ENCODE measurements around the gene KBTBD8. TPM values are rescaled to one million over a fixed set of nuclear protein-coding genes. Genes with fewer than 3 reads are reported as not detected.

KBTBD8 gene
- total RNA-seq, 4 donors from 2014 or later: 1.5 to 3.3 TPM; not detected in 2

GRCh38 chr3:67044295-67044694 lies 46.2 kb downstream of the KBTBD8 start:
- TF ChIP-seq POLR2A (IDR thresholded peaks at IDR 0.05) (no peak), EP300 (IDR thresholded peaks at IDR 0.05; ENCODE audit: low read depth) (no peak), POLR2AphosphoS5 (IDR thresholded peaks at IDR 0.05) (no peak), CTCF (IDR thresholded peaks at IDR 0.05) (no peak)
- intact Hi-C loops (cut with DNase I; ENCODE audit: low total_unique reads) (no loop called here), in situ Hi-C loops (cut with MboI; ENCODE audit: low pct_ligation_motif_present in 1 of 4, low pct_unique_long_range_greater_than_20kb in 1 of 4, low sequenced_read_pairs in 3 of 4) (no loop called here)
- no peak for DNase-seq
- H3K27me3 ChIP-seq: no peaks in the 10 kb centered on the region
- H3K4me3 ChIP-seq: no peak overlapping the region
- H3K27ac ChIP-seq: no peak overlapping the region
- H3K4me1 ChIP-seq: no peaks in the 10 kb centered on the region
- no peaks in the 10 kb centered on the region for H3K9me3 ChIP-seq
- no peaks in the 10 kb centered on the region for H3K36me3 ChIP-seq
- 77 to 78% methylated on average over 1 of the region's 1 CpG for WGBS, 2 donors (ENCODE audit: low coverage in 1 of 2)

GRCh38 chr3:67044955-67045354 lies 46.8 kb downstream of the KBTBD8 start:
- no peak overlapping the region for H3K4me3 ChIP-seq
- H3K36me3 ChIP-seq: no peaks in the 10 kb centered on the region
- DNase-seq: no peak
- H3K9me3 ChIP-seq: no peaks in the 10 kb centered on the region
- H3K27ac ChIP-seq: no peak overlapping the region
- in situ Hi-C loops (cut with MboI; ENCODE audit: low pct_ligation_motif_present in 1 of 4, low pct_unique_long_range_greater_than_20kb in 1 of 4, low sequenced_read_pairs in 3 of 4) (no loop called here), intact Hi-C loops (cut with DNase I; ENCODE audit: low total_unique reads) (no loop called here)
- H3K4me1 ChIP-seq: no peaks in the 10 kb centered on the region
- WGBS, 2 donors (ENCODE audit: low coverage in 1 of 2): 76 to 77% methylated on average over 2 of the region's 2 CpGs
- TF ChIP-seq EP300 (IDR thresholded peaks at IDR 0.05; ENCODE audit: low read depth): no peak
- no peak for TF ChIP-seq POLR2AphosphoS5 (IDR thresholded peaks at IDR 0.05)
- no peak for TF ChIP-seq POLR2A (IDR thresholded peaks at IDR 0.05)
- TF ChIP-seq CTCF (IDR thresholded peaks at IDR 0.05): no peak
- H3K27me3 ChIP-seq: no peaks in the 10 kb centered on the region

GRCh38 chr3:67045711-67046465 lies 47.8 kb downstream of the KBTBD8 start:
- Histone ChIP-seq H3K4me3 (no peak overlapping the region), H3K4me1 (no peaks in the 10 kb centered on the region), H3K27ac (no peak overlapping the region), H3K9me3 (no peaks in the 10 kb centered on the region), H3K27me3 (no peaks in the 10 kb centered on the region), H3K36me3 (no peaks in the 10 kb centered on the region)
- WGBS, 2 donors (ENCODE audit: low coverage in 1 of 2): 69 to 77% methylated on average over 5 of the region's 5 CpGs
- intact Hi-C loops (cut with DNase I; ENCODE audit: low total_unique reads): no loop called here
- in situ Hi-C loops (cut with MboI; ENCODE audit: low pct_ligation_motif_present in 1 of 4, low pct_unique_long_range_greater_than_20kb in 1 of 4, low sequenced_read_pairs in 3 of 4): no loop called here
- DNase-seq: no peak
- TF ChIP-seq POLR2AphosphoS5 (IDR thresholded peaks at IDR 0.05) (no peak), CTCF (IDR thresholded peaks at IDR 0.05) (no peak), EP300 (IDR thresholded peaks at IDR 0.05; ENCODE audit: low read depth) (no peak), POLR2A (IDR thresholded peaks at IDR 0.05) (no peak)

- TF ChIP-seq CTCF (IDR thresholded peaks at IDR 0.05) (no peak), POLR2AphosphoS5 (IDR thresholded peaks at IDR 0.05) (no peak), EP300 (IDR thresholded peaks at IDR 0.05; ENCODE audit: low read depth) (no peak), POLR2A (IDR thresholded peaks at IDR 0.05) (no peak)
- H3K4me3 ChIP-seq: no peak overlapping the region
- H3K27me3 ChIP-seq: no peaks in the 10 kb centered on the region
- H3K4me1 ChIP-seq: no peaks in the 10 kb centered on the region
- intact Hi-C loops (cut with DNase I; ENCODE audit: low total_unique reads): no loop called here
- no peak overlapping the region for H3K27ac ChIP-seq
- DNase-seq: no peak
- no peaks in the 10 kb centered on the region for H3K9me3 ChIP-seq
- H3K36me3 ChIP-seq: no peaks in the 10 kb centered on the region
- WGBS, 2 donors (ENCODE audit: low coverage in 1 of 2): 82 to 86% methylated on average over 2 of the region's 2 CpGs
- in situ Hi-C loops (cut with MboI; ENCODE audit: low pct_ligation_motif_present in 1 of 4, low pct_unique_long_range_greater_than_20kb in 1 of 4, low sequenced_read_pairs in 3 of 4): no loop called here
These were observed 48.9 kb downstream of the KBTBD8 start for GRCh38 chr3:67047051-67047450.

Measured in transverse colon (tissue), 4 donors.